Effector CD8-positive, alpha-beta T cell (primary cell): ENCODE results near the gene SLC12A5.
"Not testable (repeated sequence)": the region's sequence is repeated elsewhere in the genome, so short reads cannot be mapped to it uniquely, and the experiment has no call there.

ENCODE experiments used
- DNase-seq: peaks from one replicate; lab custom pipeline; 2025; lab: John Stamatoyannopoulos, UW

SLC12A5 gene

GRCh38 chr20:46081074-46081473 lies 52.1 kb downstream of the SLC12A5 start:
- DNase-seq, result no peak

DNA sequence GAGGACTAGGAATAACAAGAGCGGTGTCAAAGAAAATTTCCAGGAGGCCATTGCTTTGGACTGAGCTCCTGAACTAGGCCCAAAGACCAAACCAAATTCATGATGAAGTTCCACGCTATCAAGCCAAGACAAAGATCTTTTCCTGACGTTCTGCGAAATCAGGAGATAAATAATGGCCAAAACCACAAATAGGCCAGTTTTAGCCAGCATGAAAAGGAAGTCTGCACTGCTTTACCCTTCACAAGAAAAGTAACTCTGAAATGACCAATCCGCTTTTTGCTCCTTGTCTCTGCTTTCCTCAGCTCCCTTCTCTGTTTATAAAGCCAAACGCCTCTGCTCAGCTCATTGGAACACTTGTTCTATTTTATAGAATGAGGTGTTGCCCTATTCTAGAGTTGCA lies 54.1 kb downstream of the SLC12A5 start:
- no peak for DNase-seq

DNA sequence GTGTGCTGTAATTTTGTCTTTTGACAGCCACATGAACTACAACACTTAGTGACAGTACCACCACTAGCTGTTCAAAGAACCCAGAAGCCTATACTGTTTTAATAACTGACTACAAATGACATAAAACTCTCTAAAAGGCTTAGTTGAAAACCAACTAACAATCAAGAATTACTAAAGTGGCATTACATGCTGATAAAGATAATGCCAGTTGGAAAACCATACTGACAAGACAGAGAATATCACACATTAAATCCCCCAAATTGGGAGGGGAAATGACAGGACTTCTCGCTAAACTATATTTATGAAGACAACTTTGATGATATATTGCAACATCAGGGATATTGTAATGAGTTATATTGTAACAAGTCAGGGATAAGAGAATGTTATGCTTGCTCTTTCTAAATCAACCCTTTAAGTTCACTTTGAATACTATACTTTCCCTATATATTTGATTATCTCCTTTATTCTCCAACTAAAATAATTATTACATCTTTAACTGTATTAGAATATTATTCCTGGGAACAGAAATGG lies 54.6 kb downstream of the SLC12A5 start:
- DNase-seq, result no peak

DNA sequence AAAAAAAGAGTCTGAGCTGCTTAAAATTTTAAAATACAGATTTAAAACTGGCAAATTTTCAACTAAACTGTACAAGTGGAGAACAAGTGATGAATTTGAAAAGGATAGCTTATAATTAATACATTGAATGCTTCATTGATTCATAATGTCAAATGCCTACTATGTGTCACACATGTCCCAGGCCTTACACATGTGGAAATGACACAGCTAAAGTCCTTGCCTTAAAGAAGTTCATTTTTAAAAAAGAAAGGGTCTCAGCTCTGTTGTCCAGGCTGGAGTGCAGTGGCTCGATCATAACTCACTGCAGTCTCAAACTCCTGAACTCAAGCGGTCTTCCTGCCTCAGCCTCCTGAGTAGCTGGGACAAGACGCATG lies 55.8 kb downstream of the SLC12A5 start:
- DNase-seq, result no peak

- no peak for DNase-seq
Observed at GRCh38 chr20:46085179-46085851, 56.3 kb downstream of the SLC12A5 start.

DNA sequence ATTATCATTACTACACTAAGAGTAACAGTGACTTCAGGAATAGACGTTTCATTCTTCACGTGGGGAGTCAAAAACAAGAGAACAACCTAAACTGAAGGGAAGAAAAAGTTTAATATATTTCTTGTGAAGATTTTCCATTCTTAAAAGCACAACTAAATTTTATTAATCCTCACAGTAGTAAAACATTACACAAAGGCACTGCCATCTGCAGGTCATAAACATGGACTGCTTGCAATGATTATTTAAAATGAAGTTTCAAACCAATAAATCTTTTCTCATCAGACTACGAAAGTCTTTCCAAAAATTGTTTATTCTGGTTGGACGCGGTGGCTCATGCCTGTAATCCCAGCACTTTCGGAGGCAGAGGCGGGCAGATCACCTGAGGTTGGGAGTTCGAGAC lies 58.1 kb downstream of the SLC12A5 start:
- DNase-seq, result no peak

- no peak for DNase-seq
Observed at GRCh38 chr20:46088409-46089166, 59.6 kb downstream of the SLC12A5 start.

- peak; percentile 38 for DNase-seq
Observed at GRCh38 chr20:46089167-46089416, 60.1 kb downstream of the SLC12A5 start.

- peak; percentile 85 for DNase-seq
Observed at GRCh38 chr20:46089417-46090388, 60.7 kb downstream of the SLC12A5 start, which contains the start of gene NCOA5. Gene NCOA5, minus strand, starts transcription at chr20:46089962. Its CDS starts 10,538 bp downstream, at chr20:46079424.

DNA sequence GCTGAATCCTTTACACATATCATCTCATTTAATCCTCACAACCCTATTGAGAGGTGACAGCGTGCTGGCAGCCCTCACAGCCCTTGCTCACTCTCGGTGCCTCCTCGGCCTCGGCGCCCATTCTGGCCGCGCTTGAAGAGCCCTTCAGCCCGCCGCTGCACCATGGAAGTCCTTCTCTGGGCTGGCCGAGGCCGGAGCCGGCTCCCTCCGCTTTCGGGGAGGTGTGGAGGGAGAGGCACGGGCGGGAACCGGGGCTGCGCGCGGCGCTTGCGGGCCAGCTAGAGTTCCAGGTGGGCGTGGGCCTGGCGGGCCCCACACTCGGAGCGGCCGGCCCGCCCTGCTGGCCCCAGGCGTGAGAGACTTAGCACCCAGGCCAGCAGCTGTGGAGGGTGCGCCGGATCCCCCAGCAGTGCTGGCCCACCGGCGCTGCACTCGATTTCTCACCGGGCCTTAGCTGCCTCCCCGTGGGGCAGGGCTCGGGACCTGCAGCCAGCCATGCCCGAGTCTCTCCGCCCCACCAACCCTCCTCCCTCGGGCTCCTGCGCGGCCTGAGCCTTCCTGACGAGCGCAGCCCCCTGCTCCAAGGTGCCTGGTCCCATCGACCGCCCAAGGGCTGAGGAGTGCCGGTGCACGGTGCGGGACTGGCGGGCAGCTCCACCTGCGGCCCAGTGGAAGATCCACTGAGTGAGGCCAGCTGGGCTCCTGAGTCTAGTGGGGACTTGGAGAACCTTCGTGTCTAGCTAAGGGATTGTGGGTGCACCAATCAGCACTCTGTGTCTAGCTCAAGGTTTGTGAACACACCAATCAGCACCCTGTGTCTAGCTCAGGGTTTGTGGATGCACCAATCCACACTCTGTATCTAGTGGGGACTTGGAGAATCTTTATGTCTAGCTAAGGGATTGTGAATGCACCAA lies 62.9 kb downstream of the SLC12A5 start:
- DNase-seq, result not testable (repeated sequence)

GRCh38 chr20:46093531-46093930 lies 64.5 kb downstream of the SLC12A5 start:
- DNase-seq, result no peak

DNA sequence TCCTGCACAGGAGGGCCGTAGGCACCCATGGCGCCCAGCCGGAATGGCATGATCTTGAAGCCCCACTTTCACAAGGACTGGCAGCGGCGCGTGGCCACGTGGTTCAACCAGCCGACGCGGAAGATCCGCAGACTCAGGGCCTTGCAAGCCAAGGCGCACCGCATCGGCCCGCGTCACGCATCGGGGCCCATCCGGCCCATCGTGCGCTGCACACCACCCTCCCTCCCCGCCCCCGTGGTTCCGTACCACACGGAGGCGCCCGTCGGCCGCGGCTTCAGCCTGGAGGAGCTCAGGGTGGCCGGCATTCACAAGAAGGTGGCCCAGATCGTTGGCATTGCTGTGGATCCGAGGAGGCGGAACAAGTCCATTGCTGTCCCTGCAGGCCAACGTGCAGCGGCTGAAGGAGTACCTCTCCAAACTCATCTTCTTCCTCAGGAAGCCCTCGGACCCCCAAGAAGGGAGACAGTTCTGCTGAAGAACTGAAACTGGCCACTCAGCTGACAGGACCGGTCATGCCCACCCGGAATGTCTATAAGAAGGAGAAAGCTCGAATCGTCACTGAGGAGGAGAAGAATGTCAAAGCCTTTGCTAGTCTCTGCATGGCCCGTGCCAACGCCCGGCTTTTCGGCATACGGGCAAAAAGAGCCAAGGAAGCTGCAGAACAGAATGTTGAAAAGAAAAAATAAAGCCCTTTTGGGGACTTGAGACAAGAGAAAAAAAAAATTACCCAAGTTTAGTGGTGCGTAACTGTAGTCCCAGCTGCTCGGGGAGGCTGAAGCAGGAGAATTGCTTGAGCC lies 70.7 kb downstream of the SLC12A5 start:
- no peak for DNase-seq

GRCh38 chr20:46100444-46100843 lies 71.4 kb downstream of the SLC12A5 start:
- DNase-seq, result not testable (repeated sequence)

- DNase-seq, result no peak
Observed at GRCh38 chr20:46100988-46101387, 72.0 kb downstream of the SLC12A5 start.

GRCh38 chr20:46101957-46102356 lies 72.9 kb downstream of the SLC12A5 start:
- DNase-seq, result no peak

DNA sequence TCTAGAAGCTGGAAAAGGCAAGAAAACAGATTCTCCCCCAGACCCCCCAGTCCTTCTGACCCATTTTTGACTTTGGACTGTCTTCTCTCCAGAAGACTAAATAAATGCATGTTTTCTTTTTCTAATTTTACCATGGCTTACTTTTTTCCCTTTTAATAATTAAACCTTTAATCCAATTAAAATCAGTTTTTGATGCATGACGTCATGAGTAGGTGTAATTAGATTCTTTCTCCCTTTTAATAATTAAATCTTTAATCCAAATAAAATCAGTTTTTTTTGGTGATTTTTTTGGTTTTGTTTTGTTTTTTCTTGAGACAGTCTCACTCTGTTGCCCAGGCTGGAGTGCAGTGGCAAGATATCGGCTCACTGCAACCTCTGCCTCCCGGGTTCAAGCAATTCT lies 73.9 kb downstream of the SLC12A5 start:
- no peak for DNase-seq

- no peak for DNase-seq
Observed at GRCh38 chr20:46104262-46104661, 75.2 kb downstream of the SLC12A5 start.

GRCh38 chr20:46107061-46107460 lies 78.0 kb downstream of the SLC12A5 start:
- no peak for DNase-seq

GRCh38 chr20:46108435-46108841 lies 79.4 kb downstream of the SLC12A5 start:
- DNase-seq, result no peak

- no peak for DNase-seq
Observed at GRCh38 chr20:46108976-46109375, 80.0 kb downstream of the SLC12A5 start.
